Measurements from ENCODE around the gene FIGN. TPM values are rescaled to one million over a fixed set of nuclear protein-coding genes. Genes with fewer than 3 reads are reported as not detected.

The FIGN gene
- total and polyA plus RNA-seq, 2 of the 13 experiments (the other 11 are each of a cell fraction or from before 2014, with no cell fraction given) = 6.6 to 6.7 TPM

DNA sequence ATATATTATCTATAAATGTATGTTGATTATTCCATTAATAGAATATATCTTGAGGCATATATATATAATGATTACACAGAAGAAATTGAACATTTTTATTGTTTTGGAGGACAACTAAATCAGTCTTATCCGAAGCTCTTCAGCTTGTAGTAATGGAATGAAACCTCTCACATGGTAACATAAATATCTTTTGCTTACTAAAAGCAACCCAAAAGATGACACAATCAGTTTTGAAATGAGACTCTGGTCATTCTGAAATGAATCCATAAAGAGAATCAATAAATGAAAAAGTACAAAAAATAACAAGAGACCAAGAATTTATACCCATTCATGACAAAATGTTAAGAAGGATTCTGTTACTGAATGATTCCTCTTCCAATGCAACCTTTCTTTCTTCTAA, 110.2 kb downstream of the FIGN start:
- FAIRE-seq = no peak
- ATAC-seq = no peak
- in situ Hi-C loops (cut with HindIII; ENCODE audit: extremely low pct_ligation_motif_present, low pct_unique_long_range_greater_than_20kb) = no loop called here

DNA sequence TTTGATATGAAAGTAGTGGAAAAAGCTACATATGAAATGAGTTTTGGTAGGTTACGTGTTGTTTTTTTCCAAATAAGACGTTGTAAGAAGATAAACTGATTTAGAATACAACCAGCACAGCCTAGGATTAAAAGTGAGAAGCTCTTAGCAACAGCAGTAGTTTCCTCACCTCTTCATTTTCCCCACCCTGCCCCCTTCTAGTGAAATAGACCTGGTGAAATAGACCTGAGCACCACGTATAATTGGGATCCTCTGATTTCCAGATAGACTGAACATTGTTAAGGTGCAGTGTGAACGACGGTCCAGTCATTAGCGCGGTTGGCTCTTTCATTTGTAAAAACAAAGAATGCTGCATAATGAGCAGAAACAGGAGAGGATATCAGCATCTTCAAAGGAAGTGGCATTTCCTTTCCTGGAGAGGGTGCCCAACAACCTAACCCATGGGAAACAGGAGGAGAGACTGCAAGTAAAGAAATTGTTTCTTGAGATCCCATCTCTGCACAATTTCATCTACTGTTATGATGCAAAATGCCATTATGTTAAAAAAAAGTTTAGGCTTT, 114.3 kb downstream of the FIGN start:
- no peak for DNase-seq (ENCODE audit: low spot score)
- no peak for ATAC-seq
- WGBS (ENCODE audit: low lambda C conversion rate) = 97% methylated on average over 7 of the region's 7 CpGs
- no peaks in the 10 kb centered on the region; a peak in 1 of 5 replicates for H3K36me3 ChIP-seq (replicated peaks in 1 of 2; ENCODE audit: control insufficient read depth in 1 of 2, insufficient read depth in 2 of 2, low read length in 2 of 2)
- intact Hi-C loops (cut with micrococcal nuclease; ENCODE audit: unreplicated experiment) (no loop called here), in situ Hi-C loops (cut with HindIII; ENCODE audit: extremely low pct_ligation_motif_present, low pct_unique_long_range_greater_than_20kb) (no loop called here)
- H3K4me3 ChIP-seq (replicated peaks in 1 of 3; ENCODE audit: insufficient read depth in 1 of 3, low read depth in 2 of 3, low read length in 3 of 3) = no peak overlapping the region
- H2AFZ ChIP-seq (ENCODE audit: low read length) = no peak overlapping the region
- no peaks in the 10 kb centered on the region for H3K9me3 ChIP-seq (ENCODE audit: low read length)
- no peak overlapping the region for H3K27ac ChIP-seq (ENCODE audit: extremely low read length, insufficient read depth, low read length)
- no peak overlapping the region for H3K9ac ChIP-seq (ENCODE audit: insufficient read depth, low read depth, low read length)
- no peaks in the 10 kb centered on the region for H3K4me1 ChIP-seq (ENCODE audit: insufficient read depth, low read length)
- TF ChIP-seq, protein P1, sequence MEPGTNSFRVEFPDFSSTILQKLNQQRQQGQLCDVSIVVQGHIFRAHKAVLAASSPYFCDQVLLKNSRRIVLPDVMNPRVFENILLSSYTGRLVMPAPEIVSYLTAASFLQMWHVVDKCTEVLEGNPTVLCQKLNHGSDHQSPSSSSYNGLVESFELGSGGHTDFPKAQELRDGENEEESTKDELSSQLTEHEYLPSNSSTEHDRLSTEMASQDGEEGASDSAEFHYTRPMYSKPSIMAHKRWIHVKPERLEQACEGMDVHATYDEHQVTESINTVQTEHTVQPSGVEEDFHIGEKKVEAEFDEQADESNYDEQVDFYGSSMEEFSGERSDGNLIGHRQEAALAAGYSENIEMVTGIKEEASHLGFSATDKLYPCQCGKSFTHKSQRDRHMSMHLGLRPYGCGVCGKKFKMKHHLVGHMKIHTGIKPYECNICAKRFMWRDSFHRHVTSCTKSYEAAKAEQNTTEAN (CRISPR knock-in tag; conservative IDR thresholded peaks at IDR 0.05) = no peak
- TF ChIP-seq ZNF225 (CRISPR knock-in tag; IDR thresholded peaks at IDR 0.05) (no peak), SP1 (IDR thresholded peaks at IDR 0.05) (no peak), SP1 (CRISPR knock-in tag; IDR thresholded peaks at IDR 0.05) (no peak), ARNT2 (CRISPR knock-in tag; IDR thresholded peaks at IDR 0.05; ENCODE audit: low read depth) (no peak), STAG1 (CRISPR knock-in tag; IDR thresholded peaks at IDR 0.05) (no peak), POLR2A (IDR thresholded peaks at IDR 0.05; ENCODE audit: insufficient read depth in 1 of 2, low read depth in 2 of 2, low read length in 2 of 2) (no peak), NRL (CRISPR knock-in tag; IDR thresholded peaks at IDR 0.05; ENCODE audit: borderline replicate concordance) (no peak), KLF12 (CRISPR knock-in tag; IDR thresholded peaks at IDR 0.05; ENCODE audit: borderline replicate concordance) (no peak), ZNF589 (CRISPR knock-in tag; conservative IDR thresholded peaks at IDR 0.05) (no peak)
- TF ChIP-seq, protein P2, sequence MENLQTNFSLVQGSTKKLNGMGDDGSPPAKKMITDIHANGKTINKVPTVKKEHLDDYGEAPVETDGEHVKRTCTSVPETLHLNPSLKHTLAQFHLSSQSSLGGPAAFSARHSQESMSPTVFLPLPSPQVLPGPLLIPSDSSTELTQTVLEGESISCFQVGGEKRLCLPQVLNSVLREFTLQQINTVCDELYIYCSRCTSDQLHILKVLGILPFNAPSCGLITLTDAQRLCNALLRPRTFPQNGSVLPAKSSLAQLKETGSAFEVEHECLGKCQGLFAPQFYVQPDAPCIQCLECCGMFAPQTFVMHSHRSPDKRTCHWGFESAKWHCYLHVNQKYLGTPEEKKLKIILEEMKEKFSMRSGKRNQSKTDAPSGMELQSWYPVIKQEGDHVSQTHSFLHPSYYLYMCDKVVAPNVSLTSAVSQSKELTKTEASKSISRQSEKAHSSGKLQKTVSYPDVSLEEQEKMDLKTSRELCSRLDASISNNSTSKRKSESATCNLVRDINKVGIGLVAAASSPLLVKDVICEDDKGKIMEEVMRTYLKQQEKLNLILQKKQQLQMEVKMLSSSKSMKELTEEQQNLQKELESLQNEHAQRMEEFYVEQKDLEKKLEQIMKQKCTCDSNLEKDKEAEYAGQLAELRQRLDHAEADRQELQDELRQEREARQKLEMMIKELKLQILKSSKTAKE (CRISPR knock-in tag; IDR thresholded peaks at IDR 0.05; ENCODE audit: borderline replicate concordance) = no peak
- CTCF ChIA-PET (ENCODE audit: low intra/inter-chr PET ratio, low total read pairs) = no interaction called here
- H3K27me3 ChIP-seq (ENCODE audit: control insufficient read depth in 1 of 2, insufficient read depth in 2 of 2, low read length in 2 of 2) = no peaks in the 10 kb centered on the region
- BruUV-seq (replicated peaks) = no TSS peak
- no peaks in the 10 kb centered on the region for H4K20me1 ChIP-seq (ENCODE audit: insufficient read depth, low read length)
- no peak for FAIRE-seq
- POLR2A ChIA-PET = no interaction called here
- no peak overlapping the region for H3K4me2 ChIP-seq (ENCODE audit: low read depth, low read length)
- no peaks in the 10 kb centered on the region for H3K79me2 ChIP-seq (ENCODE audit: insufficient read depth, low read length)

More for the DNA sequence above, 110.2 kb downstream of the FIGN start:
- Histone ChIP-seq H3K27ac (ENCODE audit: extremely low read length, insufficient read depth, low read length) (no peak overlapping the region), H3K9ac (ENCODE audit: insufficient read depth, low read depth, low read length) (no peak overlapping the region), H3K4me3 (replicated peaks in 1 of 3; ENCODE audit: insufficient read depth in 1 of 3, low read depth in 2 of 3, low read length in 3 of 3) (no peak overlapping the region), H3K27me3 (ENCODE audit: control insufficient read depth in 1 of 2, insufficient read depth in 2 of 2, low read length in 2 of 2) (no peaks in the 10 kb centered on the region), H2AFZ (ENCODE audit: low read length) (no peak overlapping the region), H3K4me2 (ENCODE audit: low read depth, low read length) (no peak overlapping the region), H3K4me1 (ENCODE audit: insufficient read depth, low read length) (no peaks in the 10 kb centered on the region), H3K79me2 (ENCODE audit: insufficient read depth, low read length) (no peaks in the 10 kb centered on the region), H3K36me3 (replicated peaks in 1 of 2; ENCODE audit: control insufficient read depth in 1 of 2, insufficient read depth in 2 of 2, low read length in 2 of 2) (no peaks in the 10 kb centered on the region; a peak in 1 of 5 replicates), H4K20me1 (ENCODE audit: insufficient read depth, low read length) (no peaks in the 10 kb centered on the region), H3K9me3 (ENCODE audit: low read length) (no peaks in the 10 kb centered on the region)
- intact Hi-C loops (cut with micrococcal nuclease; ENCODE audit: unreplicated experiment) = no loop called here
- DNase-seq (ENCODE audit: low spot score) = no peak
- POLR2A ChIA-PET = no interaction called here
- TF ChIP-seq KDM1A (CRISPR knock-in tag; IDR thresholded peaks at IDR 0.05) = no peak
- TF ChIP-seq, protein P3, sequence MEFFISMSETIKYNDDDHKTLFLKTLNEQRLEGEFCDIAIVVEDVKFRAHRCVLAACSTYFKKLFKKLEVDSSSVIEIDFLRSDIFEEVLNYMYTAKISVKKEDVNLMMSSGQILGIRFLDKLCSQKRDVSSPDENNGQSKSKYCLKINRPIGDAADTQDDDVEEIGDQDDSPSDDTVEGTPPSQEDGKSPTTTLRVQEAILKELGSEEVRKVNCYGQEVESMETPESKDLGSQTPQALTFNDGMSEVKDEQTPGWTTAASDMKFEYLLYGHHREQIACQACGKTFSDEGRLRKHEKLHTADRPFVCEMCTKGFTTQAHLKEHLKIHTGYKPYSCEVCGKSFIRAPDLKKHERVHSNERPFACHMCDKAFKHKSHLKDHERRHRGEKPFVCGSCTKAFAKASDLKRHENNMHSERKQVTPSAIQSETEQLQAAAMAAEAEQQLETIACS (CRISPR knock-in tag; IDR thresholded peaks at IDR 0.05) = no peak
- TF ChIP-seq HHEX (CRISPR knock-in tag; IDR thresholded peaks at IDR 0.05) = no peak
- no peak for TF ChIP-seq ZFP36L1 (CRISPR knock-in tag; IDR thresholded peaks at IDR 0.05)
- CTCF ChIA-PET (ENCODE audit: low intra/inter-chr PET ratio, low total read pairs) = no interaction called here
- WGBS (ENCODE audit: low lambda C conversion rate) = 100% methylated on average over 1 of the region's 1 CpG
- BruUV-seq (replicated peaks) = no TSS peak

Measured in HepG2 (cell line).